ENCODE results near the gene PSAPL1. TPM values are rescaled to one million over a fixed set of nuclear protein-coding genes. Genes with fewer than 3 reads are reported as not detected.

The PSAPL1 gene
- polyA plus RNA-seq, 1 experiment = not detected

- Histone ChIP-seq H3K27ac (ENCODE audit: low read depth, low read length) (no peak overlapping the region), H3K9me3 (ENCODE audit: control insufficient read depth, insufficient read depth, low read length) (peaks cover 3% of the 10 kb centered on the region), H3K27me3 (ENCODE audit: control insufficient read depth, insufficient read depth, low read length) (peaks cover 32% of the 10 kb centered on the region), H3K4me3 (ENCODE audit: low read depth, low read length) (no peak overlapping the region)
- POLR2A ChIA-PET = no interaction called here
- TF ChIP-seq CTCF (IDR thresholded peaks at IDR 0.05; ENCODE audit: low read depth, low read length) = no peak
- no peak for DNase-seq (ENCODE audit: low read depth, low spot score)
- CTCF ChIA-PET = no interaction called here
Observed at GRCh38 chr4:7414046-7414445, 20.7 kb downstream of the PSAPL1 start.

GRCh38 chr4:7412554-7412912 lies 22.2 kb downstream of the PSAPL1 start:
- no peak for TF ChIP-seq CTCF (IDR thresholded peaks at IDR 0.05; ENCODE audit: low read depth, low read length)
- DNase-seq (ENCODE audit: low read depth, low spot score) = no peak
- Histone ChIP-seq H3K9me3 (ENCODE audit: control insufficient read depth, insufficient read depth, low read length) (peaks cover 3% of the 10 kb centered on the region; the same call in 1 of the 2 replicates), H3K27me3 (ENCODE audit: control insufficient read depth, insufficient read depth, low read length) (peaks cover 32% of the 10 kb centered on the region), H3K27ac (ENCODE audit: low read depth, low read length) (no peak overlapping the region), H3K4me3 (ENCODE audit: low read depth, low read length) (no peak overlapping the region)
- ChIA-PET CTCF (no interaction called here), POLR2A (no interaction called here)

GRCh38 chr4:7411896-7412553 lies 22.7 kb downstream of the PSAPL1 start:
- ChIA-PET CTCF (no interaction called here), POLR2A (no interaction called here)
- no peak for TF ChIP-seq CTCF (IDR thresholded peaks at IDR 0.05; ENCODE audit: low read depth, low read length)
- no peak for DNase-seq (ENCODE audit: low read depth, low spot score)
- H3K27ac ChIP-seq (ENCODE audit: low read depth, low read length) = no peak overlapping the region
- H3K27me3 ChIP-seq (ENCODE audit: control insufficient read depth, insufficient read depth, low read length) = peaks cover 32% of the 10 kb centered on the region
- peaks cover 3% of the 10 kb centered on the region; the same call in 1 of the 2 replicates for H3K9me3 ChIP-seq (ENCODE audit: control insufficient read depth, insufficient read depth, low read length)
- no peak overlapping the region for H3K4me3 ChIP-seq (ENCODE audit: low read depth, low read length)

- H3K9me3 ChIP-seq (ENCODE audit: control insufficient read depth, insufficient read depth, low read length) = peaks cover 2% of the 10 kb centered on the region; the same call in 1 of the 2 replicates
- ChIA-PET POLR2A (no interaction called here), CTCF (no interaction called here)
- no peak overlapping the region for H3K4me3 ChIP-seq (ENCODE audit: low read depth, low read length)
- DNase-seq (ENCODE audit: low read depth, low spot score) = no peak
- peaks cover 32% of the 10 kb centered on the region for H3K27me3 ChIP-seq (ENCODE audit: control insufficient read depth, insufficient read depth, low read length)
- H3K27ac ChIP-seq (ENCODE audit: low read depth, low read length) = no peak overlapping the region
- no peak for TF ChIP-seq CTCF (IDR thresholded peaks at IDR 0.05; ENCODE audit: low read depth, low read length)
Observed at GRCh38 chr4:7411491-7411890, 23.2 kb downstream of the PSAPL1 start.

- CTCF ChIA-PET = no interaction called here
- DNase-seq (ENCODE audit: low read depth, low spot score) = no peak
- H3K4me3 ChIP-seq (ENCODE audit: low read depth, low read length) = no peak overlapping the region
- POLR2A ChIA-PET = no interaction called here
- H3K27ac ChIP-seq (ENCODE audit: low read depth, low read length) = no peak overlapping the region
- TF ChIP-seq CTCF (IDR thresholded peaks at IDR 0.05; ENCODE audit: low read depth, low read length) = no peak
- H3K9me3 ChIP-seq (ENCODE audit: control insufficient read depth, insufficient read depth, low read length) = no peaks in the 10 kb centered on the region; the same call in 1 of the 2 replicates
- H3K27me3 ChIP-seq (ENCODE audit: control insufficient read depth, insufficient read depth, low read length) = peaks cover 32% of the 10 kb centered on the region
Observed at GRCh38 chr4:7410446-7410845, 24.3 kb downstream of the PSAPL1 start.
